ES-I3 (cell line): ENCODE data around the gene RASIP1.
"Not testable (repeated sequence)": the region's sequence is repeated elsewhere in the genome, so short reads cannot be mapped to it uniquely, and the experiment has no call there.

Source experiments
- H3K36me3 ChIP-seq: 2 replicates; pipeline ENCODE4 v1.6.1; 2013; ENCODE audit warnings: mild to moderate bottlenecking, low read length, control low read depth, moderate library complexity; ENCODE audit not compliant: insufficient read depth
- H3K4me1 ChIP-seq: 2 replicates; pipeline ENCODE4 v1.6.1; 2013; ENCODE audit warnings: mild to moderate bottlenecking, control low read depth, low read length; ENCODE audit not compliant: insufficient read depth
- H3K9ac ChIP-seq: 2 replicates; pipeline ENCODE4 v1.6.1; 2013; ENCODE audit warnings: low read depth, mild to moderate bottlenecking, low read length, moderate library complexity
- H3K9me3 ChIP-seq: 2 replicates; pipeline ENCODE4 v1.6.1; 2013; ENCODE audit warnings: mild to moderate bottlenecking, low read length, moderate library complexity; ENCODE audit not compliant: control insufficient read depth, insufficient read depth

Gene RASIP1, protein sequence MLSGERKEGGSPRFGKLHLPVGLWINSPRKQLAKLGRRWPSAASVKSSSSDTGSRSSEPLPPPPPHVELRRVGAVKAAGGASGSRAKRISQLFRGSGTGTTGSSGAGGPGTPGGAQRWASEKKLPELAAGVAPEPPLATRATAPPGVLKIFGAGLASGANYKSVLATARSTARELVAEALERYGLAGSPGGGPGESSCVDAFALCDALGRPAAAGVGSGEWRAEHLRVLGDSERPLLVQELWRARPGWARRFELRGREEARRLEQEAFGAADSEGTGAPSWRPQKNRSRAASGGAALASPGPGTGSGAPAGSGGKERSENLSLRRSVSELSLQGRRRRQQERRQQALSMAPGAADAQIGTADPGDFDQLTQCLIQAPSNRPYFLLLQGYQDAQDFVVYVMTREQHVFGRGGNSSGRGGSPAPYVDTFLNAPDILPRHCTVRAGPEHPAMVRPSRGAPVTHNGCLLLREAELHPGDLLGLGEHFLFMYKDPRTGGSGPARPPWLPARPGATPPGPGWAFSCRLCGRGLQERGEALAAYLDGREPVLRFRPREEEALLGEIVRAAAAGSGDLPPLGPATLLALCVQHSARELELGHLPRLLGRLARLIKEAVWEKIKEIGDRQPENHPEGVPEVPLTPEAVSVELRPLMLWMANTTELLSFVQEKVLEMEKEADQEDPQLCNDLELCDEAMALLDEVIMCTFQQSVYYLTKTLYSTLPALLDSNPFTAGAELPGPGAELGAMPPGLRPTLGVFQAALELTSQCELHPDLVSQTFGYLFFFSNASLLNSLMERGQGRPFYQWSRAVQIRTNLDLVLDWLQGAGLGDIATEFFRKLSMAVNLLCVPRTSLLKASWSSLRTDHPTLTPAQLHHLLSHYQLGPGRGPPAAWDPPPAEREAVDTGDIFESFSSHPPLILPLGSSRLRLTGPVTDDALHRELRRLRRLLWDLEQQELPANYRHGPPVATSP

DNA sequence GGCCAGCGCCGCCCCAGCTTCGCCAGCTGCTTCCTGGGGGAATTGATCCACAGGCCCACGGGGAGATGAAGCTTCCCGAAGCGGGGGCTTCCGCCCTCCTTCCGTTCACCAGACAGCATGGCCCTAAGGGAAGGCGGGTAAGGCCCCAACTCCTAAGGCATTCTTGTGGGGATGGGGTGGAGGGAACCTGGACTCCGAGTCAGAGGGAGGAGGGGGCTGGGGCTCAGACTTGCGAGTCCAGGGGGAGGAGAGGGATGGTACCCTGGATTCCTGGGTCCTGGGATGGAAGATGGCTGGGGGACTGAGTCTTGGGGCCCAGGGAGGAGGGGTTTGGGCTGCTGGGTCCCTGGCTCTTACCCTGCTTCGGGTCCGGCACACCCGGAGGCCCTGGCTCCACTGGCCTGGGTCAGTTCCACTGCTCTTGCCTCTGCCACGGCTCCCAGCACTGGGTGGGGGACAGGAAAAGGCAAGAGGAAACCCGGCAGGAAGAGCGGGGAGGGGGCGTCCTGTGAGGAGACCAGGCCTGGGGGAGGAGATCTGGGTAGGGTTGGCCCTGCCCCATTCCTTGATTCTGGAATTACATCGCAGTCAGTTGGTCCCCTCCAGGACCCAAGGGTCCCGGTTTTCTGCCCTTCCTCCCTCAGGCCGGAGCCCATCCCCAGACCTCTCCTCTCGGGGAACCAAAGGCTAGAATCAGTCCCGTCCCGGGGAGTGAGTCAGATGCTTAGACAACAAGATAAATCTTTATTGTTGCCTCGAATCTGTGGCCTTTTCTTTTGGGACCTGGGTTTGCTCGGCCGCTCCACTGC lies at the start of gene RASIP1:
RASIP1 (minus strand) TSS at position 447 of the 809 bp plus-strand sequence; CDS start at position 119, 328 bp downstream.
- Histone ChIP-seq H3K9ac (peak within 1 kb of the TSS; percentile 68), H3K9me3 (no peaks in the 10 kb centered on the region), H3K4me1 (peaks cover 9% of the 10 kb centered on the region; the same call in 1 of the 2 replicates), H3K36me3 (no peaks in the 10 kb centered on the region)

DNA sequence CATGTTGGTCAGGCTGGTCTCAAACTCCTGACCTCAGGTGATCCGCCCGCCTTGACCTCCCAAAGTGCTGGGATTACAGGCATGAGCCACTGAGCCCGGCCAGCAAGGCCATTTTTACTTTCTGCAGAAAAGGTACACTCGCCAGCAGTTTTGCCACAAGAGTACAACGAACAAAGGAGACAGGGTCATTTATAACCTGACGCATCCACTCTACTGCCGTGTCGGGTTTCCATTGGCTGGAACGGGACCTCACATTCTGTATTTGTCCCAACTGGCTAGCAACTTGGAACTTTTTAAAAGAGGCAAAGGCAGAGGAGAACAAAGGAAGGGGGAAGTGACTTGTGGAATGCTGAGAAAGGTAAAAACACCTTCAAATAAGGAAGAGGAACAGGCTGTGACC lies 46.9 kb upstream of the RASIP1 start:
- H3K4me1 ChIP-seq, H3K9ac ChIP-seq, H3K9me3 ChIP-seq, H3K36me3 ChIP-seq: not testable (repeated sequence)

DNA sequence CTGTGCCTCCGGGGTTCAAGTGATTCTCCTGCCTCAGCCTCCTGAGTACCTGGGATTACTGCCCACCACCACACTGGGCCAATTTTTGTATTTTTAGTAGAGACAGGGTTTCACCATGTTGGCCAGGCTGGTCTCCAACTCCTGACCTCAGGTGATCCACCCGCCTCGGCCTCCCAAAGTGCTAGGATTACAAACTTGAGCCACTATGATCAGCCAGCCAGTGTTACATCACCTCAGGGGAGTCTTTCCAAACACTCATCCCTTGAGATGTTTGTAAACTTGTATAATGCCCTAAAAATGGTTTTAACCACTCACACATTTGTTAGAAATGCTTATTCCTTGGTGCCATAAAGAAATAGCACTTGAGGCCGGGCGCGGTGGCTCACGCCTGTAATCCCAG lies 46.0 kb upstream of the RASIP1 start:
- not testable (repeated sequence) for H3K9ac ChIP-seq, H3K36me3 ChIP-seq, H3K4me1 ChIP-seq, H3K9me3 ChIP-seq

DNA sequence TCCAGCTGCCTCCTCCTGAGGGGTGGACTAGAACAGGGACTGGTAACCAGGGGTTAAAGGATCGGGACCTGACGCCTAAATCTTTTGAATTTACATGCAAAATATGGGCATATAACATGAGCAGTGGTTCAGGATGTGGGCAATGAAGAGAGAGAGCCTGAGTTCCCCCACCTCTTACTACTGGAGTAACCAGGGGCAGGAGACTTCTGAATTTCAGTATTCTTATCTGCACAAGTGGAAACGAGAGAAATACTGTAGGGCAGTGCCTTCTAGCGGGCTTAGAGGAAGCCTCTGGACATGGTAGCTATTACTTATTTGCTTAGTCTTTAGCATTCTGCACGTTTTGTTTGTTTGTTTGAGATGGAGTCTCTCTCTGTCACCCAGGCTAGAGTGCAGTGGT lies 44.1 kb upstream of the RASIP1 start:
- Histone ChIP-seq H3K36me3 (no peaks in the 10 kb centered on the region), H3K4me1 (0 out of 2 replicates have a peak, but pooled peaks cover 6% of the 10 kb centered on the region), H3K9ac (no peak overlapping the region), H3K9me3 (0 out of 2 replicates have a peak, but pooled peaks cover 1% of the 10 kb centered on the region)

DNA sequence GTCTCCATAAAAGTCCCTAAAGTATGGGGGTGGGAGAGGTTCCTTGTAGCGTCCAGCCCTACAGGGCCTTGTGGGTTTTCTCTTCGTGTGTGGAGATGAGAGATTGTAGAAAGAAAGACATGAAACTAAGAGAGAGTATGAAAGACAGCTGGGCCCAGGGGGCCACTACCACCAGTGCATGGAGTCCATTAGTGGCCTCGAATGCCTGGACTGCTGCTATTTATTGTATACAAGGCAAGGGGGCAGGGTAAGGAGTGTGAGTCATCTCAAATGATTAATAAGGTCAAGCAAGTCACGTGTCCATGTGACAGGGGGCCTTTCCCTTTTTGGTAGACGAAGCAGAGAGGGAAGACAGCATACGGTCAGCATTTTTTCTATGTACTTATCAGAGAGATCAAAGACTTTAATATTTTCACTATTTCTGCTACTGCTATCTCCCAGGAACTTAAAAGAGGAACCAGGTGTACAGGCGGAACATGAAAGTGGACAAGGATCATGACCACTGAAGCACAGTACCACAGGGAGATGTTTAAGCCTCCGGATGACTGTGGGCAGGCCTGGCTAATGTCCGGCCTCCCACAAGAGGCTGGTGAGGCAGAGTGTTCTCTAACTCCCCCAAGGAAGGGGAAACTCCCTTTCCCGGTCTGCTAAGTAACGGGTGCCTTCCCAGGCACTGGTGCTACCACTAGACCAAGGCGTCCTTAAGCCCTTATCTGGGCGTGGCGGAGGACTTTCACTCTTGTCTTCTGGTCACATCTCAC lies 40.4 kb upstream of the RASIP1 start:
- no peaks in the 10 kb centered on the region for H3K36me3 ChIP-seq
- no peak overlapping the region for H3K9ac ChIP-seq
- 0 out of 2 replicates have a peak, but pooled peaks cover 2% of the 10 kb centered on the region for H3K9me3 ChIP-seq
- no peaks in the 10 kb centered on the region; the same call in 1 of the 2 replicates for H3K4me1 ChIP-seq

DNA sequence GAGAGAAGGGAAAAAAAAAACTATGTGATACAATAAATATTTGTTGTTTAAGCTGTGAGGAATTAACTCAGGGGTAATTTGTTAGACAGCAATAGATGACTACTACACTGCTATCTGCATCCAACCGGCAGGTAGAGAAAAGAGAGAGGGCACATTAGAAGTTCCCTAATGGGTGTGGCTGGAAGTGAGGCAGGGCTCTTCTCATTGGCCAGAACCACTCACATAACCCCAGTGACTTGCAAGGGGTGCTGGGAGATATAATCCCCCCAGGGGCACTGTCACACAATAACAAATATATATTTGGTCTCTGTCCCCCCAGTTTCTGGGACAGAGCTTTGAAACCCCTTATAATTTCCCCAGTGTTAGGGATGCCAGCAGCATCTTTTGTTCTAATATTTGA lies 39.2 kb upstream of the RASIP1 start:
- no peaks in the 10 kb centered on the region; the same call in 1 of the 2 replicates for H3K4me1 ChIP-seq
- no peak overlapping the region for H3K9ac ChIP-seq
- 0 out of 2 replicates have a peak, but pooled peaks cover 2% of the 10 kb centered on the region for H3K9me3 ChIP-seq
- no peaks in the 10 kb centered on the region for H3K36me3 ChIP-seq

DNA sequence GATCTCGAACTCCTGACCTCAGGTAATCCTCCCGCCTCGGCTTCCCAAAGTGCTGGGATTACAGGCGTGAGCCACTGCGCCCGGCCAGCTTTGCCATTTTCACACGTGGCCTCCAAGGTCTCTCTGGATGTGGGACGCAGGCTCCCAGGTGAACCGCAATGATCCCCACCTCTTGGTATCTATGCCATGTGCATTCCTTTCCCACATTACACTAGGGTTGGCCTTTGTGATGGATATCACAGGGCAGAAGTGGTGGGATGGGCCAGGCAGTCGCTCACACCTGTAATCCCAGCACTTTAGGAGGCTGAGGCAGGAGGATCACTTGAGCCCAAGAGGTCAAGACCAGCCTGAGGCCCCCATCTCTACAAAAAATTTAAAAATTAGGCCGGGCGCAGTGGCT lies 37.3 kb upstream of the RASIP1 start:
- H3K36me3 ChIP-seq, result no peaks in the 10 kb centered on the region

DNA sequence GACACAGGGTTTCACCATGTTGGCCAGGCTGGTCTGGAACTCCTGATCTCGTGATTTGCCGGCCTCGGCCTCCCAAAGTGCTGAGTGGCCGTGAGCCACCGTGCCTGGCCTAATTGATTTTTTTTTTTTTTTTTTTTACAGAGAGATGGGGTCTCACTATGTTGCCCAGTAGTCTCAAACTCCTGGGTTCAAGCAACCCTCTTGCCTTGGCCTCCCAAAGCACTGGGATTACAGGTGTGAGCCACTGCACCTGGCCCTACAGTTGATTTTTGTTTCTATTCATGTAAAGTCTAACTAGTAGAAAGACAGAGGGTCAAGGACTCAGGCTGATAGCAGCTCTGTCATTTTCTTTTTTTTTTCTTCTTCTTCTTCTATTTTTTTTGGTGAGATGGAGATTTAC lies 36.7 kb upstream of the RASIP1 start:
- no peaks in the 10 kb centered on the region; the same call in 1 of the 2 replicates for H3K4me1 ChIP-seq
- no peak overlapping the region for H3K9ac ChIP-seq
- H3K36me3 ChIP-seq, result no peaks in the 10 kb centered on the region
- 0 out of 2 replicates have a peak, but pooled peaks cover 2% of the 10 kb centered on the region for H3K9me3 ChIP-seq

More for the DNA sequence above, 37.3 kb upstream of the RASIP1 start:
- H3K9me3 ChIP-seq, result 0 out of 2 replicates have a peak, but pooled peaks cover 2% of the 10 kb centered on the region
- no peaks in the 10 kb centered on the region; the same call in 1 of the 2 replicates for H3K4me1 ChIP-seq
- no peak overlapping the region for H3K9ac ChIP-seq

DNA sequence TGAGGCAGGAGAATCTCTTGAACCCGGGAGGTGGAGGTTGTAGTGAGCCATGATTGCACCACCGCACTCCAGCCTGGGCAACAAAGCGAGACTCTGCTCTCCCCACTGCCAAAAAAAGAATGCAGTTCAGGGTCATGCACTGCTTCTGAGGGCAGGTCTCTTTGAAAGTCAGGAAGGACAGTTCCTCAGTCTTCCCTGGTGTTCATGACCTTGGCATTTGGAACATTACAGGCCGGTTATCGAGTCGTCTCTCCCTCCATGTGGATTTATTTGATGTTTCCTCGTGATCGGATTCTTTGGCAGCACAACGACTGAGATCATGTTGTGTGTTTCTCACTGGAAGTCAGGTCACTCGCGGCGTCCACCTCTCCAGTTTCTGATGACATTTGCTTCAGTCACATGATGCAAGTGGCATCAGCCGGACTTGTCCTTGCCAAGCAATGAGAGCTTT lies 32.1 kb upstream of the RASIP1 start:
- no peak overlapping the region for H3K9ac ChIP-seq

DNA sequence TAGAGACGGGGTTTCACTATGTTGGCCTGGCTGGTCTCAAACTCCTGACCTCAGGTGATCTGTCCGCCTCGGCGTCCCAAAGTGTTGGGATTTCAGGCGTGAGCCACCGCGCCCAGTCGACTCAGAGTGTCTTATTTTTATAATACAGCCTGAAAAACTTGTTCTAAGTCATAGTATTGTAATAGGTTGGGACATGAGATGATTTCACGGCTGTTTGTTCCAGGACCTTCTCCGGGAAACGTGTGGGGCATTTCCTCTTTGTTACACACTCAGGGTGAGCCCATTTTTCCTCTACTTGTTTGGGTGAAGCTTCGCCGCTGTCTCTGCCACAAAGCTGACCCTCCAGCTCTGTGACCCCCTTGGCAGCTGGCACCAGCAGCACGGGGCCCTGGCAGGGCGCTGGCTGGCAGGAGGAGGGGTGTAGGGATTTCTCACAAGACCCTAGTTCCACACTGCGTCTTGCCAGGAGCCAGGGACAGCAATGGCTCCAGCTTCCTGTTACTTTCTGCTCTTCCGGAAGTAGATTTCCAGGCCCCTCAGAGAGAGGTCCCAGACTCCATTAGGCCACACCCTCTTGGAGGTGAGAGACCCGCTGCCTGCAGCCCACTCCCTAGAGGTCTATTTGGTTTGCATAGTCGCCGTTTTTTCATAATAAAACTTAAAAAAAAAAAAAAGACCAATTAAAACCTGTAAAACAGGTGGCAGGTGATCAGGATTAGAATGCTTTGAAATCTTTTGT lies 30.5 kb upstream of the RASIP1 start:
- H3K9ac ChIP-seq, result no peak overlapping the region
- H3K36me3 ChIP-seq, result no peaks in the 10 kb centered on the region
- H3K9me3 ChIP-seq, result no peaks in the 10 kb centered on the region
- H3K4me1 ChIP-seq, result peaks cover 4% of the 10 kb centered on the region; the same call in 1 of the 2 replicates

More for the DNA sequence above, 32.1 kb upstream of the RASIP1 start:
- Histone ChIP-seq H3K36me3 (no peaks in the 10 kb centered on the region), H3K9me3 (no peaks in the 10 kb centered on the region), H3K4me1 (peaks cover 4% of the 10 kb centered on the region; the same call in 1 of the 2 replicates)

DNA sequence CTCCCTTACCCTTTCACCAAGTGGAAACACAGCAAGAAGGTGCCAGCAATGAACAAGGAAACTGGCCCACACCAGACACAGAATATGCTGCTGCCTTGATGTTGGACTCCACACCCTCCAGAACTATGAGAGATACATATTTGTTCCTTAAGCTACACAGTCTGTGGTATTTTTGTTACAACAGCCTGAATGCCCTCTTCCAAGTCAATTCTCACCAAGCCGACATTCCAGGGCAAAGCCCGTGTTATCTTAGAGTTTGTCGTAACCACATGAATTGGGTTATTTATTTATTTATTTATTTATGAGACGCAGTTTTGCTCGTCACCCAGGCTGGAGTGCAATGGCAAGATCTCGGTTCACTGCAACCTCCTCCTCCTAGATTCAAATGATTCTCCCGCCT lies 29.9 kb upstream of the RASIP1 start:
- Histone ChIP-seq H3K9ac (no peak overlapping the region), H3K9me3 (no peaks in the 10 kb centered on the region), H3K36me3 (no peaks in the 10 kb centered on the region), H3K4me1 (peaks cover 4% of the 10 kb centered on the region; the same call in 1 of the 2 replicates)

DNA sequence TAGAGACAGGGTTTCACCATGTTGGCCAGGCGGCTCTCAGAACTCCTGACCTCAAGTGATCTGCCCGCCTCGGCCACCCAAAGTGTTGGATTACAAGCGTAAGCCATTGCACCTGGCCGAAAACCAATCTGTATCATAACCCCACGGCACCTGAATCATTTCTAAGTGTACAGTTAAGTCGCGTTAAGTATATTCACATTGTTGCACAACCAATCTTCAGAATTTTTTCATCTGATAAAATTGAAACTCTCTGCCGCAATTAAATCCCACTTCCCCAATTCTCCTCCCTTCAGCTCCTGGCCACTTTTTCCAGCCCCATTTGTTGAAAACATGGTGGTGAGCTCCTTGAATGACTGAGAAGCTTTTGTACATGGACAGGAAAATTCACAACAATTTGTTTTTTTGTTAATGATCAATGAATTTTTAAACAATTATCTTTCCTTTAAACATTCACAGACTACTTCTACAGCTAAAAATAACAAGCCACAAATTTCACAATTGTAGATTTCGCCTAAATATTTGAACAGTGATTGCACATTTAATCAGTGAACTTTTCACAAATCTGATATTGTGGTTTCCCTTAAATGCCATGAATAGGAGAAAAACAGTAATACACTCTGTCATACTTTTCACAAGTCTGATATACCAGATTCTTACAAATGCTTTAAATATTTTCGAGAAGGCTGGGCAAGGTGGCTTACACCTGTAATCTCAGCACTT lies 28.7 kb upstream of the RASIP1 start:
- Histone ChIP-seq H3K9ac (no peak overlapping the region), H3K4me1 (peaks cover 4% of the 10 kb centered on the region; the same call in 1 of the 2 replicates), H3K36me3 (no peaks in the 10 kb centered on the region), H3K9me3 (no peaks in the 10 kb centered on the region)
